Thyroid gland (tissue), 4 donors: ENCODE data around the gene TBC1D20. TPM values are rescaled to one million over a fixed set of nuclear protein-coding genes. Genes with fewer than 3 reads are reported as not detected.

Experiments used
- DNase-seq, 2 donors: peaks; one replicate each; pipeline ENCODE4 v3.0.0-alpha.2; 2019
- H3K27ac ChIP-seq, 3 donors: fragments of 200-600 bp; sonication (generic); 1 replicate in 2 of 3; 2 replicates in 1 of 3; pipeline ENCODE4 v1.5.1; 2016 to 2019; ENCODE audit warnings: mild to moderate bottlenecking in 1 of 3, moderate library complexity in 1 of 3
- H3K27me3 ChIP-seq: fragments of 200-600 bp; sonication (generic); one replicate; pipeline ENCODE4 v1.5.1; 2019
- H3K36me3 ChIP-seq, 2 donors: fragments of 200-600 bp; sonication (generic); one replicate each; pipeline ENCODE4 v1.5.1; 2016 to 2019
- H3K4me1 ChIP-seq, 2 donors: fragments of 200-600 bp; sonication (generic); one replicate each; pipeline ENCODE4 v1.5.1; 2017 to 2019
- H3K4me3 ChIP-seq, 3 donors: fragments of 200-600 bp; sonication (generic); replicated peaks in 1 of 3; 1 replicate in 2 of 3; 2 replicates in 1 of 3; pipeline ENCODE4 v1.5.1; 2016; ENCODE audit warnings: mild to moderate bottlenecking in 1 of 3
- H3K9me3 ChIP-seq: fragments of 200-600 bp; sonication (generic); one replicate; pipeline ENCODE4 v1.5.1; 2017
- POLR2A ChIP-seq, 2 donors: fragments of 450-650 bp; IDR thresholded peaks; one replicate each; pipeline ENCODE4 v1.6.1; 2017; ENCODE audit warnings: antibody characterized with exemption in 2 of 2, mild to moderate bottlenecking in 2 of 2, moderate library complexity in 1 of 2
- WGBS, 2 donors: methylation state at CpG; one replicate each; pipeline ENCODE4 v1.1.5; 2017; 5-methylcytosine and 5-hydroxymethylcytosine counted together
- intact Hi-C: fragments of 100-400 bp; cut with DNase I; formaldehyde crosslinking; loops from one replicate; pipeline ENCODE4 v1.15.1; 2023
- total RNA-seq, 4 donors: library from RNA; depleted of rRNA; stranded (reverse); fragments of >200 nt; gene quantifications; one replicate each; pipeline ENCODE4 v1.2.3, GENCODE V29; 2016
- TF ChIP-seq, protein P1 (sequence below), 6 experiments: fragments of 200-600 bp in 3 of 6; fragments of 450-650 bp in 3 of 6; sonication (generic) in 3 of 6; IDR thresholded peaks; one replicate each; pipeline ENCODE4 v1.5.1; 2016 to 2019; ENCODE audit warnings: antibody characterized with exemption in 6 of 6, mild to moderate bottlenecking in 2 of 6, inconsistent platforms in 1 of 6, moderate library complexity in 1 of 6

The TBC1D20 gene
- total RNA-seq, 4 donors from 2014 or later = 34.1 to 40.5 (median 35.6) TPM

DNA sequence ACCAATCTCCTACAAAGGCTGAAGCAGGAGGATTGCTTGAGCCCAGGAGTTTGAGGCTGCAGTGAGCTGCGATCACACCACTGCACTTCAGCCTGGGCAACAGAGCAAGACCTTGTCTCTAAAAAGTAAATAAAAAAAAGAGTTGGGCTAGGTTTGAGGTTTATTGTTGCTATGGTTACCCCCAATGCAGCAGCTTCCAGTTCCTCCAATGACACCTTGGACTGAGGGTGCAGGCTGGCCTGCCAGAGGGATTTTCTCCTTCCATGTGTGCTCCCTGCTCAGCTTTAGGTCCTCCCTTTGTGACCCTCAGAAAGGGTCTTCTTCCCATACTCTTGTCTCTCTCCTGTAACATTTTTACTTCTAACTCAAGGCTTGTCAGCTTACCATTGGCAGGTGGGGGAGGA, 10.6 kb upstream of the TBC1D20 start:
- no peak for DNase-seq
- Histone ChIP-seq H3K4me3 (no peak overlapping the region), H3K36me3 (no peaks in the 10 kb centered on the region), H3K27ac (no peak overlapping the region), H3K4me1 (no peaks in the 10 kb centered on the region), H3K9me3 (no peaks in the 10 kb centered on the region), H3K27me3 (no peaks in the 10 kb centered on the region)
- intact Hi-C loops = no loop called here
- 94 to 100% methylated on average over 1 of the region's 1 CpG for WGBS, 2 donors
- no peak for TF ChIP-seq POLR2A (IDR thresholded peaks at IDR 0.05)
- TF ChIP-seq, protein P1, sequence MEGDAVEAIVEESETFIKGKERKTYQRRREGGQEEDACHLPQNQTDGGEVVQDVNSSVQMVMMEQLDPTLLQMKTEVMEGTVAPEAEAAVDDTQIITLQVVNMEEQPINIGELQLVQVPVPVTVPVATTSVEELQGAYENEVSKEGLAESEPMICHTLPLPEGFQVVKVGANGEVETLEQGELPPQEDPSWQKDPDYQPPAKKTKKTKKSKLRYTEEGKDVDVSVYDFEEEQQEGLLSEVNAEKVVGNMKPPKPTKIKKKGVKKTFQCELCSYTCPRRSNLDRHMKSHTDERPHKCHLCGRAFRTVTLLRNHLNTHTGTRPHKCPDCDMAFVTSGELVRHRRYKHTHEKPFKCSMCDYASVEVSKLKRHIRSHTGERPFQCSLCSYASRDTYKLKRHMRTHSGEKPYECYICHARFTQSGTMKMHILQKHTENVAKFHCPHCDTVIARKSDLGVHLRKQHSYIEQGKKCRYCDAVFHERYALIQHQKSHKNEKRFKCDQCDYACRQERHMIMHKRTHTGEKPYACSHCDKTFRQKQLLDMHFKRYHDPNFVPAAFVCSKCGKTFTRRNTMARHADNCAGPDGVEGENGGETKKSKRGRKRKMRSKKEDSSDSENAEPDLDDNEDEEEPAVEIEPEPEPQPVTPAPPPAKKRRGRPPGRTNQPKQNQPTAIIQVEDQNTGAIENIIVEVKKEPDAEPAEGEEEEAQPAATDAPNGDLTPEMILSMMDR (IDR thresholded peaks at IDR 0.05) = no peak

DNA sequence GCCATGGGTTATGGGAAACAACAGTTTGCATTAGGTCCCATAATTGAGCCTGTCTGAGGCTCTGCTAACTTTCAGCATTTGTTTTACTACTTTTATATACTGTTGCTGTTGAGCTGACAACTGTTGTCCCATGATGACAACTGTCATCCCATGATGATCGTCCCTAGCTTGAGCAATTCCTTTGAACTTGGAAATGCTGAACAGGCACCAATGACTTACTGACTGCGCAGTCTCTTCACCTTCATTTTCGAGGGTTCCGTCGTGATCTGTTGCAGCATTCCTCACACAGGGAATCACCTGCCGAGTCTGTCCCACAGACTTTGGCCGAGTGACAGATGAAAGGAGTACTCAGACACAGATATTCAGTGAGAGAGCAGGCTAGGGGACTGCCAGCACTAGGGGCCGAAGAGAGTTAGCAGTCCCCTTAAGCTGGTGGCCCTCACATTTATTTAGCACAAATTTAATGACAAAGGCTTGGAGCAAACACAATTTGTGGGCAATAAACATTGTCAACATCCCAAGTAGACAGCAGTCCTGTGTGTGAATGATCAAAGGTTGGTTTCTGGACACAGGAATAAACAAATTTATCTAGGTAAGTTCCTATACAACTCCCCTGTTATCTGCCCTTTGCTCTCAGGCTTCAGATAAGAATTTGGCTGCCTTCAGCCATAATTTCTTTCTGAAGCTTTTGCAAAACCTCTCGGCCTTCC, 10.0 kb upstream of the TBC1D20 start:
- H3K4me3 ChIP-seq = no peak overlapping the region
- H3K27ac ChIP-seq = no peak overlapping the region
- no peaks in the 10 kb centered on the region for H3K27me3 ChIP-seq
- TF ChIP-seq, protein P1 (IDR thresholded peaks at IDR 0.05) = no peak
- no peak for TF ChIP-seq POLR2A (IDR thresholded peaks at IDR 0.05)
- no peak for DNase-seq
- intact Hi-C loops = no loop called here
- no peaks in the 10 kb centered on the region for H3K4me1 ChIP-seq
- H3K9me3 ChIP-seq = no peaks in the 10 kb centered on the region
- H3K36me3 ChIP-seq = no peaks in the 10 kb centered on the region
- WGBS, 2 donors = 96 to 97% methylated on average over 9 of the region's 9 CpGs

DNA sequence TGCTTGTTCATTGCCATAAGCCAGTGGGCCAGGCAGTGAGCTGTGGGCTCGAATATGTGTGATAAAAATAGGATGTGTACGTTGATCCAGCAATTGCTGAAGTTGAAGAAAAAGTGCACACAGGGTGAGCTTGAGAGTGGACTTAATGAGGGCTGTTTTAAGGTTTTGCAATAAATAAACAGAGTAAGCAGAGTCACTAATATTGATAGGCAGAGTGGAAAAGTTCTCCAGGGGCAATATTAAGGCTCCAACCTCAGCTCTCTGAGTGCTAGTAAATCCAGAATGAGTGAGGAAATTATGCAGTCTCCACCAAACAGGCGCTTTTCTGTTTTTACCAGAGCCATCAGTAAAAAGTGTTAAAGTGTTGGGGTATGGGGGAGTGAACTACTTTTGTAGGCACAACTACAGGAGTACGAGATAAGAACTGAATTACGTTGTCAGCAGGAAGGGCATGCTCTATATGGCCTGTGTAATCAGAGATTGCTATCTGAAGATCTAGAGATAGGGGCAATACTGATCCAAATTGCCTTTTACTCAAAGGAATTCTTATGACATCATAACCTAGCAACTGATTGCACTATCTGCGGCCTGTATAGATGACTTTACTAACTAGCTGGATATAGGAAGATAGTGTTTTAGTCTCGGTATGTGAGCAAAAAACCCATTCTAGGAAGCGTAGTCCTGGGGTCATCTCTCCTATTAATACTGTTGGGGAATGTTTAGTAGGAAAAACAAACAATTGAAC, 7.6 kb upstream of the TBC1D20 start:
- intact Hi-C loops = loop anchor here (10.0 kb wide), 2 partner anchors 65 to 175 kb away; partner anchors contain the start of gene RBCK1
- no peak overlapping the region for H3K4me3 ChIP-seq
- TF ChIP-seq POLR2A (IDR thresholded peaks at IDR 0.05) = no peak
- TF ChIP-seq, protein P1 (IDR thresholded peaks at IDR 0.05) = no peak
- H3K36me3 ChIP-seq = no peaks in the 10 kb centered on the region
- no peak for DNase-seq
- WGBS, 2 donors = 84 to 88% methylated on average over 8 of the region's 8 CpGs
- no peaks in the 10 kb centered on the region for H3K9me3 ChIP-seq
- H3K27ac ChIP-seq = no peak overlapping the region
- no peaks in the 10 kb centered on the region for H3K4me1 ChIP-seq
- H3K27me3 ChIP-seq = no peaks in the 10 kb centered on the region

DNA sequence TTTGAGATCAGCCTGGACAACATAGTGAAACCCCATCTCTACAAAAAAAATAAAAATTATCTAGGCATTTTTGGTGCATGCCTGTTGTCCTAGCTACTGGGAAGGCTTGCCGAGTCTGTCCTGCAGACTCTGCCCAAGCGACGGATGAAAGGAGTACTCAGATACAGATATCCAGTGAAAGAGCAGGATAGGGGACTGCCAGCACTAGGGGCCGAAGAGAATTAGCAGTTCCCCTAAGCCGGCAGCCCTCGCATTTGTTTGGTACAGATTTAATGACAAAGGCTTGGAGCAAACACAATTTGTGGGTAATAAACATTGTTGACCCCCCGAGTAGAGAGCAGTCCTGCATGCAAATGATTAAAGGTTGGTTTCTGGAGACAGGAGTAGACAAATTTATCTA, 5.4 kb upstream of the TBC1D20 start:
- WGBS, 2 donors = 87 to 89% methylated on average over 7 of the region's 7 CpGs
- intact Hi-C loops = loop anchor here (10.0 kb wide), 2 partner anchors 63 to 177 kb away; partner anchors contain the start of gene RBCK1
- Histone ChIP-seq H3K36me3 (no peaks in the 10 kb centered on the region), H3K27ac (no peak overlapping the region), H3K27me3 (no peaks in the 10 kb centered on the region), H3K4me3 (no peak overlapping the region), H3K4me1 (peaks cover 0 to 2% of the 10 kb centered on the region in 2 donors), H3K9me3 (no peaks in the 10 kb centered on the region)
- no peak for DNase-seq
- TF ChIP-seq, protein P1 (IDR thresholded peaks at IDR 0.05) = no peak
- no peak for TF ChIP-seq POLR2A (IDR thresholded peaks at IDR 0.05)
